ENCODE measurements around the gene JAML. TPM values are rescaled to one million over a fixed set of nuclear protein-coding genes. Genes with fewer than 3 reads are reported as not detected.

The JAML gene
- total and polyA plus RNA-seq, 9 of the 15 experiments (the other 6 are each of a cell fraction or from before 2014, with no cell fraction given): 0.05 to 0.32 (median 0.22) TPM; not detected in 4

GRCh38 chr11:118240999-118241763 is 16.4 kb upstream of the JAML start (continued):
- TF ChIP-seq ETV1 (tag; conservative IDR thresholded peaks at IDR 0.05; ENCODE audit: low read depth) (peak; percentile 99), FOXJ3 (CRISPR knock-in tag; IDR thresholded peaks at IDR 0.05) (no peak), HOXB6 (CRISPR knock-in tag; IDR thresholded peaks at IDR 0.05; ENCODE audit: borderline replicate concordance) (no peak), ZNF444 (CRISPR knock-in tag; IDR thresholded peaks at IDR 0.05) (no peak), JUNB (CRISPR knock-in tag; conservative IDR thresholded peaks at IDR 0.05) (peak; percentile 78), NEUROD1 (IDR thresholded peaks at IDR 0.05; ENCODE audit: borderline replicate concordance, low read depth, low read length, partially characterized antibody) (peak; percentile 74), TARDBP (IDR thresholded peaks at IDR 0.05) (no peak), MYNN (IDR thresholded peaks at IDR 0.05) (0 out of 2 replicates have a peak, but pooled peaks have one; percentile 73), MYNN (CRISPR knock-in tag; IDR thresholded peaks at IDR 0.05) (no peak), ZNF174 (CRISPR knock-in tag; IDR thresholded peaks at IDR 0.05) (no peak), HDAC1 (IDR thresholded peaks at IDR 0.05) (peak in 1 of 2 experiments; percentile 99; a peak in 2 of 4 replicates), SMAD2 (IDR thresholded peaks at IDR 0.05; ENCODE audit: low read depth, low read length) (no peak), CCAR2 (IDR thresholded peaks at IDR 0.05; ENCODE audit: low read depth, low read length) (no peak), HDAC2 (IDR thresholded peaks at IDR 0.05) (peak; percentile 100), ELF1 (tag; IDR thresholded peaks at IDR 0.05) (peak; percentile 87)
- TF ChIP-seq, protein P1, sequence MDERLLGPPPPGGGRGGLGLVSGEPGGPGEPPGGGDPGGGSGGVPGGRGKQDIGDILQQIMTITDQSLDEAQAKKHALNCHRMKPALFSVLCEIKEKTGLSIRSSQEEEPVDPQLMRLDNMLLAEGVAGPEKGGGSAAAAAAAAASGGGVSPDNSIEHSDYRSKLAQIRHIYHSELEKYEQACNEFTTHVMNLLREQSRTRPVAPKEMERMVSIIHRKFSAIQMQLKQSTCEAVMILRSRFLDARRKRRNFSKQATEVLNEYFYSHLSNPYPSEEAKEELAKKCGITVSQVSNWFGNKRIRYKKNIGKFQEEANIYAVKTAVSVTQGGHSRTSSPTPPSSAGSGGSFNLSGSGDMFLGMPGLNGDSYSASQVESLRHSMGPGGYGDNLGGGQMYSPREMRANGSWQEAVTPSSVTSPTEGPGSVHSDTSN (CRISPR knock-in tag; IDR thresholded peaks at IDR 0.05; ENCODE audit: low read depth): peak; percentile 62
- TF ChIP-seq, protein P1 (tag; conservative IDR thresholded peaks at IDR 0.05; ENCODE audit: low read depth): peak; percentile 97
- TF ChIP-seq, protein P2, sequence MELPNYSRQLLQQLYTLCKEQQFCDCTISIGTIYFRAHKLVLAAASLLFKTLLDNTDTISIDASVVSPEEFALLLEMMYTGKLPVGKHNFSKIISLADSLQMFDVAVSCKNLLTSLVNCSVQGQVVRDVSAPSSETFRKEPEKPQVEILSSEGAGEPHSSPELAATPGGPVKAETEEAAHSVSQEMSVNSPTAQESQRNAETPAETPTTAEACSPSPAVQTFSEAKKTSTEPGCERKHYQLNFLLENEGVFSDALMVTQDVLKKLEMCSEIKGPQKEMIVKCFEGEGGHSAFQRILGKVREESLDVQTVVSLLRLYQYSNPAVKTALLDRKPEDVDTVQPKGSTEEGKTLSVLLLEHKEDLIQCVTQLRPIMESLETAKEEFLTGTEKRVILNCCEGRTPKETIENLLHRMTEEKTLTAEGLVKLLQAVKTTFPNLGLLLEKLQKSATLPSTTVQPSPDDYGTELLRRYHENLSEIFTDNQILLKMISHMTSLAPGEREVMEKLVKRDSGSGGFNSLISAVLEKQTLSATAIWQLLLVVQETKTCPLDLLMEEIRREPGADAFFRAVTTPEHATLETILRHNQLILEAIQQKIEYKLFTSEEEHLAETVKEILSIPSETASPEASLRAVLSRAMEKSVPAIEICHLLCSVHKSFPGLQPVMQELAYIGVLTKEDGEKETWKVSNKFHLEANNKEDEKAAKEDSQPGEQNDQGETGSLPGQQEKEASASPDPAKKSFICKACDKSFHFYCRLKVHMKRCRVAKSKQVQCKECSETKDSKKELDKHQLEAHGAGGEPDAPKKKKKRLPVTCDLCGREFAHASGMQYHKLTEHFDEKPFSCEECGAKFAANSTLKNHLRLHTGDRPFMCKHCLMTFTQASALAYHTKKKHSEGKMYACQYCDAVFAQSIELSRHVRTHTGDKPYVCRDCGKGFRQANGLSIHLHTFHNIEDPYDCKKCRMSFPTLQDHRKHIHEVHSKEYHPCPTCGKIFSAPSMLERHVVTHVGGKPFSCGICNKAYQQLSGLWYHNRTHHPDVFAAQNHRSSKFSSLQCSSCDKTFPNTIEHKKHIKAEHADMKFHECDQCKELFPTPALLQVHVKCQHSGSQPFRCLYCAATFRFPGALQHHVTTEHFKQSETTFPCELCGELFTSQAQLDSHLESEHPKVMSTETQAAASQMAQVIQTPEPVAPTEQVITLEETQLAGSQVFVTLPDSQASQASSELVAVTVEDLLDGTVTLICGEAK (IDR thresholded peaks at IDR 0.05): no peak; the same call in 1 of the 2 replicates
- TF ChIP-seq, protein P2 (CRISPR knock-in tag; IDR thresholded peaks at IDR 0.05): no peak
